ENCODE data around the gene PDE3A.
"Not testable (repeated sequence)": the region's sequence is repeated elsewhere in the genome, so short reads cannot be mapped to it uniquely, and the experiment has no call there.

PDE3A gene

DNA sequence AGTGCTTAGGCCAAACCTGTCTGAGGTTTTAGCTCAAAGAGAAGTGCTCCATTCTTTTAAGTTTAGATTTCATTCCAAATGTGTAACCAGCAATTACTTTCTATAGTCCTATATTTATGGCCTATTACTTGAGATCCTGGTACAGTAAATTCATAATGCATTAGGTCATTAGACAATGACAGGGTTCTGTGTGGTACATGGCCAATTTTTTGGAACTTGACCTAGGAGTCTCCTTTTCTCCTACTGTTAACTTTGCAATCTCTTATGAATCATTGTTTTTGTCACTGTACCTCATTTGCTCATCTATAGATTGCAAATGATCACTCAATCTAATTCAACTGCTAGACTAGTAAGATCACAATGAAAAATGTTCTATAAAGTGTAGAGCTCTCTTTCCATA lies 136.7 kb downstream of the PDE3A start:
- DNase-seq, result no peak

DNA sequence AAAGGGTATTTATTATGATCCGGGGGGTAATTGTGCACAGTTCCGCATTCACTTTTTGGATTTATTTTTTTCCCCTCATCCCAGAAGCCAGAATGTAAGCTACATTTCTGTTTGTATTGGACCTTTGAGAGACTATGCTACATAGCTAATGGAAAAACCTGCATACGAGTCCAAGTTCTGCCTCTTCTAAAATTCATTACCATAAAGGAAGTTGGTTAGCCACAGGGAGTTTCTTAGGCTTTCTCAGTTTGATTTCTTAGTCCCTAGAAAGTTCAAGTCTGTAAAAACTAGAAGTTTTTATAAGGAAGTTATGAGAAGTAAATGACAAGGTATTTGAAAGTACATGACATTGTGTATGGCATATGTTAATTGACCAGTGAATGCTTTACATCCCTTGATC lies 138.7 kb downstream of the PDE3A start:
- no peak for DNase-seq

DNA sequence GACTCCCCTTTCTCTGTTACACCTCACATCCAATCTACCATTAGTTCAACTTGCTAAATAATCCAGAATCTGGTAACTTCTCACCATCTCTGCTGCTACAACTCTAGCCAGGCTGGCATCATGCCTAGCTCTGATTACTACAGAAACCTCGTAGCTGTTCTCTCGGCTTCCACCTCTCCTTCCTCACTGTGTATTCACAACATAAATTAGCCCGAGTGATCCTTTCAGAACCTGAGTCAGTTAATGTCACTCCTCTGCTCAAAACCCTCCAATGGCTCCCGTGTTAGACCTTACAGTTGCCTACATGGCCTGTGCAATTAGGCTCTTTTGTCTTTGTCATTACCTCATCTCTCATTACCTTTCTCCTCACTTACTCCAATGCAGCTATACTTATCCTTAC lies 139.4 kb downstream of the PDE3A start:
- DNase-seq, result no peak

DNA sequence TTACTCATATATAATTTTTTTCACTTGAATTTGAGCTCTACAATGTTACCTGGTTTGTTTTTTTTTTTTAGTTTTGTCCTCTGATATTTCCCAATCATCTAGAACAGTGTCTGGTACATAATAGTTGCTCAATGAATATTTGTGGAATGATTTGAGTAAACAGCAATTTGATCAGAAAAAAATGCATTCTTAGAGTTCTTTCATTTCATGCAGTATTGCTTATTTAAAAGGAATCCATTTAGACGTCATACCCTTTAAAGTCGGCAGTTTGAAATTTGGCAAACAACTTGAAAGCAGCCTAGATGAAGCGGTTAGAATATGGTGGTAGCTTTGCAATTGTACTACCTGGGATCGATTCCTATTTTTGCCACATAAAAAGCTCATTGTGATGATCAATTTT lies 140.0 kb downstream of the PDE3A start:
- DNase-seq, result no peak

DNA sequence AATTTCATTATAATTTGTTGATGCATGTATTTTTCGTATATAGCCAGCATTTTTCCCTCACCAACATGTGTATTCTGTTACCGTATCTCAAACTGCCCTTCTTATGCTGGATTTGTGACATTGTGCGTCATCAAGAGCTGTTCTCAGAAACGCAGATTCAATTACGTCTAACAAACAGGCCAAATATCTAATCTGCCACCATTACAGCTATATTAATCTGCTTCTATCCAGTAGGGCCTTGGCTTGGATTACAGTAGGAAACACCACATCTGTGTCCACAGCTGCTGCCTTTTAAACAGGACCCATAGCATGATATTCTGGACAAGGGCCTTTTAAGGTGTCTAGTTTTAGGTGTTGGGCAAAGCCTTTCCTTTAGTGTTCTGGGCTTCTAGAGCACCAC lies 140.6 kb downstream of the PDE3A start:
- DNase-seq, result no peak

DNA sequence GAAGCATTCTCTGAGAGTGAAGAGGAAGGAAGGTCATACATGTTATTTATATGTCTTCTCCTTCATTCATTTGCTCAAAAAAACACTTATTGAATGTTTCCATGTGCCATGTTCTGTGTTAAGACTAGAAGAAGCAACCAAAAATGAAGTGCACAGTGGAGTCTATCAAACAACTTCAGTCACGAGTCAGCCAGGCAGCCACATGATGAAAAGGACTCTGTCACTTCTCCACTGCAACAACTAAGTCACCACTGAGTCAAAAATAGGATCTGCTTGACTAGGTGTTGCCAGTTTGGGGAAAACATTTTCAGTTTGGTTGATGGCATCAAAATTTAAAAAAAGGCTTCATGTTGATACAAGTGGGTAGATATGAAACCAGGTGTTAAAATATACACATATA lies 142.5 kb downstream of the PDE3A start:
- no peak for DNase-seq

DNA sequence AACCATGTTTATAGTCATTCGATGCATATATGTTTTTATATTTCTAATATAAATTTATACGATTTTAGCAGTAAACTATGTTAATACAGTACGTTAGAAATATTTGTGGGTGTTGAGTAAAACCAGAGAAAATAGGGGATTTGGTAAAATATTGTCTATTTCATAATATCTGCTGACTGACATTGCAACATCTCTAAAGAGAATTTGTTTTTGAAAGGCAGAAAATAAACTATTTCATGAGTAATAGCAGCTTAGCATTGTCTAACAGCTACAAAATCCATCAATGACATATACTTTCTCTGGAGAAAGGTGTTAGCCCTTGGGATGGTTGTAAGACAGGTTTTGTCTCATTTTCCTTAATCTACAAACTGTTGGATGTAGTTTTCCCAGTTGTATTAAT lies 144.9 kb downstream of the PDE3A start:
- DNase-seq, result no peak

DNA sequence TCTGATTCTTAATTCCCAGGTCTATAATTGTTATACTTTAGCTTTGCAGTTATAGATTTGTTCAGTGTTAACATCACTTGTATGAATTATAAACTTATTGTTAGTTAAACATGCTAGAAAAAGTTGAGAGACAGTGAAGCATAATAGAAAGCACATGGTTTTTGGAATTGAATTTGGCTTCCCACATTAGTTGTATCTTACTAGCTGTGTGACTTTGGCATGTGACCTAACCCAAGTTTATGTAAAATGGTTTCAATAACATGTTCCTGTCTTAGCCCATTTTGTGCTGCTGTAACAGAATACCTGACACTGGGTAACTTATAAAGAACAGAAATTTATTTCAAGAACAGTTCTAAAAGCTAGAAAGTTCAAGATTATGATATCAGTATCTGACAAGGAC lies 146.3 kb downstream of the PDE3A start:
- no peak for DNase-seq

DNA sequence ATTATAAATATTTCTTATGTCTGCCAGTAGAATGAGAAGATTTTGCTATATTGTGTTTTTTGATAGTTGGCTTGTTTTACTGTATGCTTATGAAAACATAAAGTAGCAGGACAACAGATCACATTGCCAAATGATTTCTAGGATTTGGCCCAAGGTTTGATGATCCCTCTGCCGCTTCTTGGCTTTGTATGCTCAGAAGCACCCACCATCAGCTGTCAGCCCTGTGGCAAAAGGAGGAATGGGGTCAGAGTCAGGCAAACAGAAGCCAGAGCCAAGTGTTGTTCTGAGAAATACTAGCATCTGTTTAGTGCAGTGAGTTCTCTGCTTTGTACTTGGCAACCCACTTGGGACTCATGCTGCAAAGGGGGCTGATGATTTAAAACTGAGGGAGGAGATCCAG lies 152.2 kb downstream of the PDE3A start:
- no peak for DNase-seq

GRCh38 chr12:20523658-20524057 lies 155.3 kb downstream of the PDE3A start:
- DNase-seq, result no peak

DNA sequence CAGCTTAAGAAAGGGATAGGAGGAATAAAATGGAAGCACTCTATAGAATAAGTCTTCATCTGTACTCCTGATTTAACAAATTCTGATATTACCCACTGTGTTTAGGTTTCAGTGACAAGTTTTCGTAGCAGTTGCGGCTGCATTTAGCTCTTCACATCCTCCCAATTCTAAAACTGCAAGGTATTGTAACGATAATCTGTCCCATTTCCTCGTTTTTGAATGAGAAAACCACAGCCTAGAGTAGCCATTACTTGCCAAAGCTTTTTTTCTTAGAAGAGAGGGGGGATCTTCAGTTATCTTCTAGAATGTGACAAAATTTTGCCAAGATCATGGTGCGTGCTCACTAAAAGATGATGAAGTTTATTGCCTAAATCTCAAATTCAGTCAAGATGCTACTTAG lies 155.8 kb downstream of the PDE3A start:
- no peak for DNase-seq

DNA sequence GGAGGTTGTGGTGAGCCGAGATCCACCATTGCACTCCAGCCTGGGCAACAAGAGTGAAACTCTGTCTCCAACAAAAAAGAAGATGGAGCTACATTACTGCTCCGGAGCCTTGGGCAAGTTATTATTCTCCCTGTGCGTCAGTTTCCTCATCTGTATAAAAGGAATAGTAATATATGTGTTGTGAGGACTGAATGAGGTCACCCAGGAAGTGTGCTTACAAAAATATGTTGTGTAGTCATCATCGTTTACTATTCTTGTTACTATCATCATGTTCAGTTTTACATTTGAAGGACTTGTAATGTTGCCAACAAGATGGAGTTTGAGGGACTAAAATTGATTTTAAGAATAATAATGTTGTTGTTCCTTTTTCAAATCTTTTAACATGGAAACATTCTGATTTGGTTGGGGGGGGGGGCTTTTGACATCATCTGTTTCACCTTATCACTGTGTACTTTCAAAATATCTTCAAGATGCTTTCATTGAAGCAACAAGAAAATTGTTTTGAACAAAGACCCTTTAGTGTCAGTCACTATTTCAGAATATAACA lies 156.8 kb downstream of the PDE3A start:
- no peak for DNase-seq

DNA sequence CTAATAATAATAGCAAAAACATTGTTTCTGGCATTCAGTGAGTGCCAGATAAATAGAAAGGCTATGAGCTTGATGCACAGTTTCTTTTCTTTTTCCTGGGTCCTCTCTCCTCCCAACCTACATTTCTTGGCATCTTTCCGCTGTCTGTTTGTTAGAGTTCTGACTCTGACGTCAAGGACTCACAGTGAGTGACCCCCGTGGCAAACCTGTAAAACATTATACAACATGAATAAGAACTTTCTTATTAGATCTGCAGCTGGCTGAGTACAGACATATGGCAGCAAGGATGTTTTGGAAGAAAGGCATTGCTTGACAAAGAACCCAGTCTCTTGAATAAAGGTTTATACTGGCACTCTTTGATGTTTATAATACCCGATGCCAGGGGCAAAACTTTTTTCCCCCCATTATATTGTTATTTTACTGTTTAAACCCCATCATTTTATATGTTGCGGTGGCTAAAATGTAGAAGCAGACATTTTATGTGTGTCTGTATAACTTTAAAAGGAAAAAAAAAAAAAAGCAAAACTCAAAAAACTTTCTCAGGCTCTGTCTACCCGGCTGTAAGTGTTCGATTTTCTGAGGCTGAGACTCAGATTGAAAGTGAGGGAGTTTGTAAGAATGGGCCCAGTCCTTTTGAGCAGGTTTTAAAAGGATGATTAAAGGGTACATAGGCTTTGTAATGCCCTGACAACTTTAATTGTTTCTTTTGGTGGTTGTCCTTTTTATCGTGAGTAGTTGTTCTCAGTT lies 159.3 kb downstream of the PDE3A start:
- no peak for DNase-seq

- DNase-seq, result no peak
These were observed 159.9 kb downstream of the PDE3A start for GRCh38 chr12:20528208-20528607.

- no peak for DNase-seq
These were observed 177.9 kb downstream of the PDE3A start for GRCh38 chr12:20546267-20546666.

- DNase-seq, result no peak
These were observed 179.7 kb downstream of the PDE3A start for GRCh38 chr12:20547816-20548575.

GRCh38 chr12:20548611-20549010 lies 180.3 kb downstream of the PDE3A start:
- DNase-seq, result no peak

- DNase-seq, result no peak
These were observed 180.9 kb downstream of the PDE3A start for GRCh38 chr12:20549108-20549719.

DNA sequence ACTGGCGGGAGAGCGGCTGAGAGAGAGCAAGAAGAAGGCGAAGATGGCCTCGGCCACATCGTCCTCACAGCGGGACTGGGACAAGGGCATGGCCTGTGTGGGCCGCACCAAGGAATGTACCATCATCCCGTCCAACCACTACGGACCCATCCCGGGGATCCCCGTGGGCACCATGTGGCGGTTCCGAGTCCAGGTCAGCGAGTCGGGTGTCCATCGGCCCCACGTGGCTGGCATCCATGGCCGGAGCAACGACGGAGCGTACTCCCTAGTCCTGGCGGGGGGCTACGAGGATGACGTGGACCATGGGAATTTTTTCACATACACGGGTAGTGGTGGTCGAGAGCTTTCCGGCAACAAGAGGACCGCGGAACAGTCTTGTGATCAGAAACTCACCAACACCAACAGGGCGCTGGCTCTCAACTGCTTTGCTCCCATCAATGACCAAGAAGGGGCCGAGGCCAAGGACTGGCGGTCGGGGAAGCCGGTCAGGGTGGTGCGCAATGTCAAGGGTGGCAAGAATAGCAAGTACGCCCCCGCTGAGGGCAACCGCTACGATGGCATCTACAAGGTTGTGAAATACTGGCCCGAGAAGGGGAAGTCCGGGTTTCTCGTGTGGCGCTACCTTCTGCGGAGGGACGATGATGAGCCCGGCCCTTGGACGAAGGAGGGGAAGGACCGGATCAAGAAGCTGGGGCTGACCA lies 183.6 kb downstream of the PDE3A start:
- not testable (repeated sequence) for DNase-seq

- DNase-seq, result not testable (repeated sequence)
These were observed 184.2 kb downstream of the PDE3A start for GRCh38 chr12:20552586-20552985.

DNA sequence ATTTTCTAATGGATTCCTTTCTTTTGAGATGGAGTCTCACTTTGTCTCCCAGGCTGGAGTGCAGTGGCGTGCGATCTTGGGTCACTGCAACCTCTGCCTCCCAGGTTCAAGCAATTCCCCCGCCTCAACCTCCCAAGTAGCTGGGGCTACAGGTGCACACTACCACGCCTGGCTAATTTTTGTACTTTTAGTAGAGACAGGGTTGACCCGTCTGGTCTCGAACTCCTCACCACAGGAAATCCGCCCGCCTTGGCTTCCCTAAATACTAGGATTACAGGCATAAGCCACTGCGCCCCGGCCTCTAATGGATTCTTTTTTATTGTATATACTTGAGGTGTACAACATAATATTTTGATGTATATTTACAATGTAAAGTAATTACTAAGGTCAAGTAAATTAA lies 186.7 kb downstream of the PDE3A start:
- no peak for DNase-seq

DNA sequence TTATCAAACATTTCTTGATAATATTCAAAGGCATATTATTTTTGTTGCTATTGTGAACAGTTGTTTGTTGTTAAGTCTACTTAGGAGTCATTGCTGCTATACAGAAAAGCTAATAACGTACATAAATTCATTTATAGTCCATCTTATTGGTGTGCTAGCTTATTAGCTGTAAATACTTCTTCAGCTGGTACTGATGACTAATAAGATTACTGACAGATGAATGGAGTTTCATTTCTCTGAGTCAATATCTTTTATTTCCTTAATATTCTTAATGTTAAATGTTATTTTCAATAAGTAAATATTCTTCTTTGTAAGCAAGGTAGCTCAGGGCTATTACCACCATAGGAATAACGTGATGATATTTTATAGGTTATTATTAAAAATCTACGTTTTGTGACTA lies 187.4 kb downstream of the PDE3A start:
- DNase-seq, result no peak

DNA sequence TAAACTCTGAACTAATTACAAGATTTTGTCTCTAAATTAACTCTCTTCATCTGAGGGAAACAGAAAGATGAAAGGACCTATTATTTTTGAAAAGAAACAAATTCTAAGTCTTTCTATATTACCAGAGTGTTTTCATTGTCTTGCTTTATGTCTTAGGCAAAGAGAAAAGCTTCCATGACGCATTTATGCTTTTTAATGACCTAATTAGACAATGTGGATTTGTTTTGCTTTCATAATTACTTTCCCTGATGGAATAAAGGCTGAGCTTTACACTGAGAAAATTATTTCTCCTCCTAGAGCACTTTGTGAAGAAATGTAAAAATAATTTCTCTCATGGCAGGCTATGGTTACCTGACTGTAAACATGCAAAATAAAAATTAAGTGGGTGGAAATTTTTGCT lies 188.8 kb downstream of the PDE3A start:
- DNase-seq, result no peak
